Neuron (in vitro differentiated cells): ENCODE measurements around the gene NLGN4Y.

Experiments
- H2AFZ ChIP-seq: one replicate; pipeline ENCODE4 v1.6.1; 2013; ENCODE audit warnings: low read depth, mild to moderate bottlenecking, inconsistent platforms, low read length, moderate library complexity
- H3K27me3 ChIP-seq: one replicate; pipeline ENCODE4 v1.6.1; 2013; ENCODE audit warnings: low read length; ENCODE audit not compliant: insufficient read depth
- H3K36me3 ChIP-seq: one replicate; pipeline ENCODE4 v1.6.1; 2013; ENCODE audit warnings: low read length; ENCODE audit not compliant: insufficient read depth
- H3K4me1 ChIP-seq: one replicate; pipeline ENCODE4 v1.6.1; 2013; ENCODE audit warnings: low read length; ENCODE audit not compliant: insufficient read depth
- H3K4me3 ChIP-seq: 2 replicates; pipeline ENCODE4 v1.5.1; 2013; ENCODE audit warnings: mild to moderate bottlenecking, low read length, moderate library complexity
- H3K9me3 ChIP-seq: one replicate; pipeline ENCODE4 v1.6.1; 2013; ENCODE audit warnings: low read length

NLGN4Y gene

DNA sequence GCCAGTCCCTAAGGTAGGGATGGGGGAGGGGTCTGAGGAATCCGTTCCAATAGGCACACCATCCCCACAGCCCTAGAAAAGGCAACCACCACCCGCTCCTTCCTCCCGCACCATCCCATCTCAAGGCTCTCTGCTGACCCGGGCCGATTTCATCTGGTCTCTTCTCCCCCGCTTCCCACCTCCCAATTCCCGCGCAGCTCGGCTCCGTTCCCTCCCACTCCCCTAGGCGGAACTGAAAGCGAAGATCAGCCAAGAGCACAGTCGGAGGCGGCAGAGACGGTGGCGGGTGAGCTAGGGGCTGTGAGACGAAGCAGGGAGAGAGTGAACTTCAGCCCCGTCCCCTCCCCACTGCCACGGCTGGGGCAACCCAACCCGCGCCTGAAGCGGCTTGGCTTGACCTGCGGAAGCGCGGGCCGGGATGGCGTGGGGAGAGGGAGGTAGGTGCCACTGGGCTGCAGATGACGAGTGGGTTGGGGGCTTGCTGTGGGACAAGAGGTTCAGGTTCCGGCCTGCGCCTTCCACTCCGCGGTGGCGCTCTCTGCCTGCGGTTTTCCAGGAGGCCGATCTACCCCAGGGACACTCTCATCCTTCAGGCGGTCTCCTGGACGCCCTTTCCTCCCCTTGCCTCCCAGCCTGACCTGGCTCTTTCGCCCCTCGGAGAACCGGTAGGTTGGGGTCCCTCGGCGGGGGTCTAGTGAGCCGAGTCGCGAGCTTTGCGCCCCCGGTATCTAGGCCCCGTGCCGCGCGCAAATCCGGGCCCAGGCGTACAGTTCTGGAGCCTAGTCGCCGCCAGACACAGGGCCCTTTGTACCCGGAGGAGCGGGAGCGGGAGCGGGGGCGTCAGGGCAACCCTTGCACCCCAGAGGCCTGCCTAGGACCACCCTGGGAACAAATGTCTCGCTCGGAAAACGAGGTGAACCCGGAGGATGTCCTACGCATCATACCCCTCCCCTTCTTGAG lies at the start of gene NLGN4Y:
TSS of gene NLGN4Y (plus strand) at position 258 of the 960 bp plus-strand sequence. CDS start 97,591 bp downstream, outside the sequence.
- Histone ChIP-seq H2AFZ (no peak within 1 kb of the TSS), H3K9me3 (no peaks in the 10 kb centered on the region), H3K4me3 (no peak within 1 kb of the TSS), H3K27me3 (no peaks in the 10 kb centered on the region), H3K4me1 (no peaks in the 10 kb centered on the region), H3K36me3 (no peaks in the 10 kb centered on the region)

DNA sequence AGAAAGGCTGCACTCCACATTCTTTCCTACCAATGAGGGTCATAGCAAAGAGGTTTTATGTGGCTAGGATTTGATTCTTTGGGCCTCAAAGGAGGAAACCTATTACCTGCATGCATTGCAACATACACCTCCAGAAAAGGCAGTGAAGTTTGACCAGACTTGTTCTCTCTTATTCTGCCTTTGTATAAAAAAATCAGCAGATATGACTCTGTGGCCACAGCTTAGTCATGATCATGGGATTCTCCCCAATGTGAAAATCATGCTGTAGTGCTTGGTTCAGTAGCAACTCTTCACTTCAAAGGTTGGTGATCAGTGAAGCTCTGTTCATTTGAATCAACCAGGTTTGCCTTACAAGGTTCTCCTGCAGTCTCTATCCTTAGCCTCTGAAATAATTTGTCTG lies 38.4 kb upstream of the NLGN4Y start:
- Histone ChIP-seq H3K27me3 (no peaks in the 10 kb centered on the region), H3K4me3 (no peak overlapping the region), H2AFZ (no peak overlapping the region), H3K36me3 (no peaks in the 10 kb centered on the region), H3K9me3 (no peaks in the 10 kb centered on the region), H3K4me1 (no peaks in the 10 kb centered on the region)

DNA sequence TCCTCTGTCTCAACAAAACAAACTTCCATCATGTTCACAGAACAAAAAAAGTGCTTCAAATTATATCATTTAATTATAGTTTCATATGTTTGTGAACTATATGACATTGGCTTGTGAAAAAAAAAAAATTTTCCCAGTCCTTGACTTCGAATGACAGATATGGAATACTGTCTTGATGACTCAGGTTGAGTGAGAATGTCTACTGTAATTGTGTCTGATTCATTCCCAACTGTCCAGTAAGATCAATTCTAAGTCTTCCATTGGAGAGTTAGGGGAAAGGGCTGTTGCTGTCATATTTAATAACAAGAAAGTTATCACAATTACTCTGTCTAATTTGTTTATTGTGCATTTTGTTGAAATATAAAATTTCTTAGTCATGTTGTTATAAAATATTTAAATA lies 34.1 kb upstream of the NLGN4Y start:
- H2AFZ ChIP-seq: no peak overlapping the region
- no peak overlapping the region for H3K4me3 ChIP-seq
- no peaks in the 10 kb centered on the region for H3K4me1 ChIP-seq
- H3K27me3 ChIP-seq: no peaks in the 10 kb centered on the region
- no peaks in the 10 kb centered on the region for H3K36me3 ChIP-seq
- no peaks in the 10 kb centered on the region for H3K9me3 ChIP-seq

DNA sequence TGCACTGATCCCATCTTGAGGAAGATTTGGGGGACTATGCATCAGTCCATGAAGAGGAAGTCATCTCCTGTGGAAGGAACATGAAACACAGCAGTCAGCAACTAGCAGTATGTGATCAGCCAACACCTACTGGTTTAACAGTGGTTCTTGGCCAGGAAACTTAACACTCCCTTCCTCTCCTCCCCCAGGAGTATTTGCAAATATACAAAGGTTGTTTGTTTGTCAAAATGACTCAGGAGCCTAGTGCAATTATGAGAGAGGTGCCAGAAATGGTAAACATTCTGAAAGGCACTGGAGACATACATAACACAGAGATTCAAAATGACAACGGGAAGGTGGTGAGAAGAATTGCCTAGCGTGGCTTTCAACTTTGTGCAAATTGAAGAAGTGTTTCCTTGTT lies 26.3 kb upstream of the NLGN4Y start:
- Histone ChIP-seq H3K9me3 (no peaks in the 10 kb centered on the region), H3K4me1 (no peaks in the 10 kb centered on the region), H2AFZ (no peak overlapping the region), H3K27me3 (no peaks in the 10 kb centered on the region), H3K4me3 (no peak overlapping the region), H3K36me3 (no peaks in the 10 kb centered on the region)

DNA sequence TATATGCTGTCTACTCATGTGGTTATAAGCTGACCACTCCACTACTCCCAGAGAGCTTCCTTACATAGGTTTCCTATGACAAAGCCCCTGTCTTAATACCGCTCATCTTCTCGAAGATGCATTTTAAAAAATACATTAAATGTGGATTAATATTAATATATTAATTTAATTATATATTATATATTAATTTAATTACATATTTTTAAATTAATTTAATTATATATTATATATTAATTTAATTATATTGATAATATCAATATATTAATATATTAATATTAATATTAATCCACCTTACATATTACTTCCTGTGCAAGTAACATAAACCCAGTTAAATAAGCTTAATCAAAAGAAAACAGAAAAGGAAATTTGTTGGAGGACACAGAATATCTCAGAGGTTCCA lies 19.7 kb upstream of the NLGN4Y start:
- no peaks in the 10 kb centered on the region for H3K36me3 ChIP-seq
- H3K9me3 ChIP-seq: no peaks in the 10 kb centered on the region
- H3K27me3 ChIP-seq: no peaks in the 10 kb centered on the region
- no peaks in the 10 kb centered on the region for H3K4me1 ChIP-seq
- no peak overlapping the region for H3K4me3 ChIP-seq
- no peak overlapping the region for H2AFZ ChIP-seq

DNA sequence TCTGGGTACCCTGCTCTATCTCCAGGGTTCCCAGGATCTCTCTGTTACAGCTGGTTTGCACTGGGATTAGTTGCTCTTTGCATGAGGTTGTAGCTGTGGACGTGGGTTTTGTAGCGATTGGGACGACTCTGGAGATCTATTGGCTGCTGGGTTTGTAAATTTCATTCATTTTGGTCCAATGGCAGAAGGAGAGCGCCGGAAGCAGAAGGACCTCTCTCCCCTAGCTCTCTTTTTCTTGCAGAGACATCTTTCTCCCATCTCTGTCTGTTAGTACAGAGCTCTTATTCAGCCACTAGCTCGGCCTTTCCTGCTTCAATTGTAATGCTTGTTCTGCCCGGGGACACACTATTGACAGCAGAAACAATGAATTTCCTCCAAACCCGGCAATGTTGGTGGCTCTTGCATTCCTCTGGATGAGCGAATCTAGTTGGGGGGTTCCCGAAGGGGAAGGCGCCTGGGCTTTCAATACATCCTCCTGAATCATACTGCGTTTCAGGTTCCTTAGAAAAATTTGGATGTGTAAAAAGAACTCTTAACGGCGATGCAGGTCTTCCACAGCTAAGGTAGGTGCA lies 1.9 kb upstream of the NLGN4Y start:
- Histone ChIP-seq H3K4me1 (no peaks in the 10 kb centered on the region), H3K9me3 (no peaks in the 10 kb centered on the region), H3K36me3 (no peaks in the 10 kb centered on the region), H3K4me3 (no peak overlapping the region), H3K27me3 (no peaks in the 10 kb centered on the region), H2AFZ (no peak overlapping the region)

DNA sequence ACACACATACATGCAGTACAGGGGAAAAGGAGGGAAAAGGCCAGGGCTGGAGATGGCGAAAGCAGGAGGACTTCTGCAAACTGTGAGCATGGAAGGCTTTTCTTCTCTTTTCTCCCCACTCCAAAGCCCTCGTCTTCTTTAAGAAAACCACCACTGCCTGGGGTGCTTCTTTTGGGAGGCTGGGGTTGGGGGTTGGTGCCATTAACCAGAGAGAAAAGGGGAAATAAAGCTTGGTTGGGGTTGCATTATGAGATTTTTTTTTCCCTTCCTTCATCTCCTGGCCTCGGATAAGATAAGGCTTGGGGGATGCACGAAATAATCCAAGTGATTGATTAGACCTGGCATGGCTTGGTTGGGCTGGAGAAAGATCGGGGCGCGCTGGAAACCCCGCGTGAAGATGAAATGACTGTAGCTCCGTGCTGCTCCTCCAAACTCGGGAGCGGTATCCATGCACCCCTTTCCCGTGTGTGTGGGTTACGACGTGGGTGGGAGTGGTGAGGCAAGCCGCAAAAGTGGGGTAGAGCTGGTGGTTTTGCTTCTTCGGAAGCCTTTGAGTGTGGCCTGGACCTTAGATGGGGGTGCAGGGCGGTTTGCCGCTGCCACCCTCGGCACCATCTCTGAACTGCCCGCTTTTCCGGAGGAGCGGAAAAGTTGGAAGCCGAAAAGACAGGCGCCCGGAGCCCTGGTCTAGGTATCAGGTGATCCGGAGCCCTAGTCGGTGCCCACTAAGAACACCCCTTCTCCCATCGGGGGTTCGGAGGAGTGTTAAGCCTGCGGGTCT lies 648 bp upstream of the NLGN4Y start:
- Histone ChIP-seq H3K4me3 (no peak overlapping the region), H3K4me1 (no peaks in the 10 kb centered on the region), H3K9me3 (no peaks in the 10 kb centered on the region)

DNA sequence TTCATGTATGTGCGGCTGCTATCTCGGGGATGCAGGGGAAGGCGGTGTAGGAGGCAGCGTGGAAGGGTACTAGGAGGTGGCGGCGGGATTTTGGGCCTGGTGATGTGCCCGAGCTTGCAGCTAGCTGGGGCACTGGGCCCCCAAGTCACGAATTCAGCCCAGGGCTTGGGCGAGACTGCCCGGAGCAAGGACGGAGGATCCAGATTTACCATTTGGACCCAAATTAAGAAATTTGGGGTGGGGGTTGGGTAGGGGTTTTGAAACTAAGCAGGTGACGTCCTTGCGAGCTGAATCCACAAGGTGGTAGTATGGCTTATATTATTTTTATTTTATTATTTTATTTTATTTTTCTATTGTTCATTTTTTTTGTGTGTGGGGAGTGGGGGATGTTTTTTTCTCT lies 986 bp downstream of the NLGN4Y start:
- H3K4me1 ChIP-seq: no peaks in the 10 kb centered on the region
- no peak overlapping the region for H2AFZ ChIP-seq
- H3K4me3 ChIP-seq: no peak overlapping the region

More for the DNA sequence above, 648 bp upstream of the NLGN4Y start:
- H3K27me3 ChIP-seq: no peaks in the 10 kb centered on the region
- H3K36me3 ChIP-seq: no peaks in the 10 kb centered on the region
- no peak overlapping the region for H2AFZ ChIP-seq

DNA sequence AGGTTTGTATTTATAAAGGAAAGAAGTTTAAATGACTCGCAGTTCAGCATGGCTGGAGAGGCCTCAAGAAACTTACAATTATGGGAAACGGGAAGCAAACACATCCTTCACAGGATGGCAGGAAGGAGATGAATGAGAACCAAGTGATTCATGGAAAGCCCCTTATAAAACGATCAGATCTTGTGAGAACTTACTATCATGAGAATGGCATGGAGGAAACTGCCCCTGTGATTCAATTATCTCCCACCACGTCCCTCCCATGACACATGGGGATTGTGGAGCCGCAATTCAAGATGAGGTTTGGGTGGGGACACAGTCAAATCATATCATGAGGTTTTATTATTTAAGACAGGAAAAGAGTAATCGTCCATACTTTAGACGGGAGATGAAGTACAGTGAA lies 4.0 kb downstream of the NLGN4Y start:
- no peak overlapping the region for H2AFZ ChIP-seq
- no peaks in the 10 kb centered on the region for H3K9me3 ChIP-seq
- no peak overlapping the region for H3K4me3 ChIP-seq
- H3K36me3 ChIP-seq: no peaks in the 10 kb centered on the region
- no peaks in the 10 kb centered on the region for H3K4me1 ChIP-seq
- no peaks in the 10 kb centered on the region for H3K27me3 ChIP-seq

More for the DNA sequence above, 986 bp downstream of the NLGN4Y start:
- Histone ChIP-seq H3K27me3 (no peaks in the 10 kb centered on the region), H3K9me3 (no peaks in the 10 kb centered on the region), H3K36me3 (no peaks in the 10 kb centered on the region)

DNA sequence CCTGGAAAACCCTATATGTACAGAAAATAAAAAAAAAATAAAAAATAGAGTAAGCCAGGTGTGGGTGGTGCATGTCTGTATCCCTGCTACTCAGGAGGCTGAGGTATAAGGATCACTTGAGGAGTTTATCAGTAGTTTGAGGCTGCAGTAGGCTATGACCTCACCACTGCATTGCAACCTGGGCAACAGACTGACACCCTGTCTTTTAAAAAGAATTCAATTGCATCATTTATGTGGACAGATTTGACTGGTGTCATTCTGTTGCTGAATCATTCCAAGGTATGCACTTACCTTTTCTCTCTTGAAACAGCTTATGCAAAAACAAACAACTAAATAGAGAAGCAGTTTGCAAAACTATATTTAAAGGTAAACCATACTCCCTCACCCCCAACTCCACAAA lies 12.4 kb downstream of the NLGN4Y start:
- no peaks in the 10 kb centered on the region for H3K27me3 ChIP-seq
- no peaks in the 10 kb centered on the region for H3K36me3 ChIP-seq
- no peak overlapping the region for H3K4me3 ChIP-seq
- H3K4me1 ChIP-seq: no peaks in the 10 kb centered on the region
- no peak overlapping the region for H2AFZ ChIP-seq
- no peaks in the 10 kb centered on the region for H3K9me3 ChIP-seq

DNA sequence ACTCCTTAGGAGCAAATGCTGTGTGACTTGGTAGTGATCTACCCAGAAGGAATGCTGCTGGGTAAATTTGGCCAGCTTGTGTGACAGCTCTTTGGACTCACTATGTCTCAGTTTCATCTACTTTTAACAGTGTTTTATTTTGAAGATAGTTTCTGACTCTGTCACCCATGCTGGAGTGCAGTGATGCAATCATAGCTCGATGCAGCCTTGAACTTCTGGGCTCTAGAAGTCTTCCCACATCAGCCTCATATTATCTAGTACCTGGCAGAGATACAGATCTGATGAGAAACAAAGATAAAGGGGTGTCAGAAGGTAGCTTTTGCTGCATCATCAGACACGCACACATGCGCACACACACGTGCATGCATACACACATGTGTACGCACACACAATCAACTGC lies 19.2 kb downstream of the NLGN4Y start:
- Histone ChIP-seq H3K4me1 (no peaks in the 10 kb centered on the region), H3K9me3 (no peaks in the 10 kb centered on the region), H3K4me3 (no peak overlapping the region), H3K27me3 (no peaks in the 10 kb centered on the region), H2AFZ (no peak overlapping the region), H3K36me3 (no peaks in the 10 kb centered on the region)

DNA sequence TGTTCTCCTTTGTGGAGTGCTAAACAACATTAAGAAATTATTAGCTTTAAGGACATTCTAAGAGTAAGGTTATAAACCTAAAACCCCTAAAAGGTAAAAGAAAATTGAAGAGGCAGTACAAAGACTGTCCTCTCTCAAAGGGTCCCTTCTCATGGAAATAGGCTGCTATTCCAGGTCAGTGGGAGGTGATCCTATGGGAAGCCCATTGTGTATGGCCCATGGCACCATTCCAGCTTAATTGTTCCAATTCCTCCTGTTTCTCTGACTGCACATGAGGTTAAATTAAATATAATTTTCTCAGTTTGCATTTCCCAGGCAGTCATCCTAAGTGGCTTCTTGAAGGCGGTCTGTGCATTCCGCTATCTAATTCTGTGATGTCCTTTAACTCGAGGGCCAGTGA lies 57.0 kb downstream of the NLGN4Y start:
- Histone ChIP-seq H2AFZ (no peak overlapping the region), H3K9me3 (no peaks in the 10 kb centered on the region), H3K4me1 (no peaks in the 10 kb centered on the region), H3K27me3 (no peaks in the 10 kb centered on the region), H3K4me3 (no peak overlapping the region), H3K36me3 (no peaks in the 10 kb centered on the region)

DNA sequence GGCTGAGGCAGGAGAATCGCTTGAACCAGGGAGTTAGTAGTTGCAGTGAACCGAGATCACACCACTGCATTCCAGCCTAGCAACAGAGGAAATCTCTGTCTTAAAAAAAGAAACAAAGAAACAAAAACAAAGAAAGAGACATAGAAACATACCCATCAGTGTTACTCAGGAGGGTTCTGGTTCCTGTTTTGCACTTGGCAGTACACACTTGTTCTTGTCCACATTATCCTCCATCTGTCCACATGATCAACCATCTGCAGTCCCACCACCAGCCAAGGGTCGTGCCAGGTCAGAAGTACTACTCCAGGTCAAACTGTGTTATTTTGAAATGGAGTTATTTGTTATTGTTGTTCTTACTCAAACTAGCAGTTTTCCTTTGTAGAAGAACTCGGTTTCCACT lies 62.4 kb downstream of the NLGN4Y start:
- no peaks in the 10 kb centered on the region for H3K27me3 ChIP-seq
- no peak overlapping the region for H2AFZ ChIP-seq
- no peaks in the 10 kb centered on the region for H3K36me3 ChIP-seq
- no peaks in the 10 kb centered on the region for H3K9me3 ChIP-seq
- no peak overlapping the region for H3K4me3 ChIP-seq
- H3K4me1 ChIP-seq: no peaks in the 10 kb centered on the region
